ENCODE data around the gene PAGR1. TPM values are rescaled to one million over a fixed set of nuclear protein-coding genes. Genes with fewer than 3 reads are reported as not detected.

PAGR1 gene
- total RNA-seq, 6 experiments from 2014 or later, result 8.5 to 26.1 (median 11.5) TPM

DNA sequence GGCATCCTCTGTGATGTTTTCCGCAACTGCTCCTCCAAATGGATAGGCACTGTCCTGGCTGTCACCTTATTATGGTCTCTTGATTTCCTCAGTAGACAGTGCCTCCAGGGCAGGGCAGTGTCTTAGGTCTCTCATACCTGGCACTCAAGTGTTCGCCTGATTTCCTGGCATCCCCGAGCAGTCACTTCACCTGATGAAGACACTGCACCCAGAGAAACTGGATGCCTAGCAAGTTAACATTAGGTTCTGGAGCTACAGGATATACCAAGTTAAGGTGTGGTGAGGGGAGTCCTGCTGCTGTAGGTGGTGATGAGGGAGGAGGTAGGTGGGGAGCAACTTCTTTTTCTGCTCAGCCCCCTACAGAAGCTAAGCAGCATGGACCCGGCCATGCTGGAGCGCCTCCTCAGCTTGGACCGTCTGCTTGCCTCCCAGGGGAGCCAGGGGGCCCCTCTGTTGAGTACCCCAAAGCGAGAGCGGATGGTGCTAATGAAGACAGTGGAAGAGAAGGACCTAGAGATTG, 13.5 kb upstream of the PAGR1 start:
- WGBS (ENCODE audit: insufficient coverage, low coverage, low lambda C conversion rate, missing lambda C conversion rate), result 98% methylated on average over 6 of the region's 8 CpGs
- intact Hi-C loops (cut with DNase I), result no loop called here
- no peak overlapping the region for H3K27ac ChIP-seq
- H3K36me3 ChIP-seq, result peaks cover 0 to 6% (median 0%) of the 10 kb centered on the region in 4 donors
- H3K27me3 ChIP-seq, result no peaks in the 10 kb centered on the region
- H3K9me3 ChIP-seq, result no peaks in the 10 kb centered on the region
- no peak for TF ChIP-seq POLR2A (IDR thresholded peaks at IDR 0.05)
- TF ChIP-seq, protein P1, sequence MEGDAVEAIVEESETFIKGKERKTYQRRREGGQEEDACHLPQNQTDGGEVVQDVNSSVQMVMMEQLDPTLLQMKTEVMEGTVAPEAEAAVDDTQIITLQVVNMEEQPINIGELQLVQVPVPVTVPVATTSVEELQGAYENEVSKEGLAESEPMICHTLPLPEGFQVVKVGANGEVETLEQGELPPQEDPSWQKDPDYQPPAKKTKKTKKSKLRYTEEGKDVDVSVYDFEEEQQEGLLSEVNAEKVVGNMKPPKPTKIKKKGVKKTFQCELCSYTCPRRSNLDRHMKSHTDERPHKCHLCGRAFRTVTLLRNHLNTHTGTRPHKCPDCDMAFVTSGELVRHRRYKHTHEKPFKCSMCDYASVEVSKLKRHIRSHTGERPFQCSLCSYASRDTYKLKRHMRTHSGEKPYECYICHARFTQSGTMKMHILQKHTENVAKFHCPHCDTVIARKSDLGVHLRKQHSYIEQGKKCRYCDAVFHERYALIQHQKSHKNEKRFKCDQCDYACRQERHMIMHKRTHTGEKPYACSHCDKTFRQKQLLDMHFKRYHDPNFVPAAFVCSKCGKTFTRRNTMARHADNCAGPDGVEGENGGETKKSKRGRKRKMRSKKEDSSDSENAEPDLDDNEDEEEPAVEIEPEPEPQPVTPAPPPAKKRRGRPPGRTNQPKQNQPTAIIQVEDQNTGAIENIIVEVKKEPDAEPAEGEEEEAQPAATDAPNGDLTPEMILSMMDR (IDR thresholded peaks at IDR 0.05), result no peak
- H3K4me3 ChIP-seq, result no peak overlapping the region
- DNase-seq (no peak), ATAC-seq (no peak)
- H3K4me1 ChIP-seq, result peaks cover 0 to 10% (median 3%) of the 10 kb centered on the region in 4 donors

DNA sequence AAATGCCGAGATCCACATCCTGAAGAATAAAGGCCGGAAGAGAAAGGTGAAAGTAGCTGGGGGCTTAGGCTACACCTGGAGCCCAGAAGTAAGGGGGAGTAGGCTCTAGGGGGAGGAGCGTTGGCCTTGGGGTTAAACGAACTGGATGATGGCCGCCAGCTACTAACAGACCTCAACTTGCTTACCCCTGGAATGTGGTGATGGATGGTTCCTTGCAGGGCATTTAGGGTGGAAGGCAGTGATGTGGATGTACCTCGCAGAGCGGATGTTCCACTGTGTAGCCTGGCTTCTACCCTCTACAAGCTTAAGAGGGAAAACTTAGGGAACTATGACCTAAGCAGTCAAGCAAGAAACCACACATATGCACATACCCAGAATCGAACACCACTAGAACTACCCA, 11.9 kb upstream of the PAGR1 start:
- intact Hi-C loops (cut with DNase I), result no loop called here
- Histone ChIP-seq H3K27ac (peak overlapping the region in 2 of 3 donors; percentile 93 to 98), H3K4me3 (no peak overlapping the region), H3K9me3 (no peaks in the 10 kb centered on the region), H3K27me3 (no peaks in the 10 kb centered on the region), H3K36me3 (peaks cover 0 to 3% (median under 1%) of the 10 kb centered on the region in 4 donors), H3K4me1 (peaks cover 0 to 15% (median 5%) of the 10 kb centered on the region in 4 donors)
- peak in 1 of 3 donors; percentile 25 for DNase-seq
- no peak for ATAC-seq
- WGBS (ENCODE audit: insufficient coverage, low coverage, low lambda C conversion rate, missing lambda C conversion rate), result 78% methylated on average over 7 of the region's 8 CpGs
- TF ChIP-seq POLR2A (IDR thresholded peaks at IDR 0.05), result no peak
- TF ChIP-seq, protein P1 (IDR thresholded peaks at IDR 0.05), result no peak

DNA sequence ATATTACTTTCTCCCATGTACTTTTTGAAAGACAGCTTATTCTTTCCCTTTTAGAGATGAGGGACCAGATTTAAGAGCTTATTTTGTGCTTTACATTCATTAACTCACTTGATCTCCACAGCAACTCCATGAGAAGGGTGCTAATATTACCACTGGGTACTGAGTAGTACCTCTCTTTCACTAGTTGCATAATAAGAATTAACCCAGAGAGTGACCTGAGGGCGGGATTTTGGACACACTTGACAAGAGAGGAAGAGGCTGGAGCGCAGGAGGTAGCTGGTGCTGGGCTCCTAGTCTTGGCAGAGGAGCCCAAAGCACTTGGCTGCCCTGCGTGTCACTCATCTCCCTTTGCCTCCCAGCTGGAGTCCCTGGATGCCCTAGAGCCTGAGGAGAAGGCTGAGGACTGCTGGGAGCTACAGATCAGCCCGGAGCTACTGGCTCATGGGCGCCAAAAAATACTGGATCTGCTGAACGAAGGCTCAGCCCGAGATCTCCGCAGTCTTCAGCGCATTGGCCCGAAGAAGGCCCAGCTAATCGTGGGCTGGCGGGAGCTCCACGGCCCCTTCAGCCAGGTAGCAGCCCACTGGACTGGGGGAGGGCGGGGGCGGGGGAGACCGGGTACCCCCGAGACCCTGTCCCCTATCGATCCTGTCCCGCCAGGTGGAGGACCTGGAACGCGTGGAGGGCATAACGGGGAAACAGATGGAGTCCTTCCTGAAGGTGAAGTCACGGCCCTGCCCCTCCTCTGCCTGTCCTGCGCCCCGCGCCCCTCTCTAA, 11.3 kb upstream of the PAGR1 start:
- 0% methylated on average over 2 of the region's 26 CpGs for WGBS (ENCODE audit: insufficient coverage, low coverage, low lambda C conversion rate, missing lambda C conversion rate)

DNA sequence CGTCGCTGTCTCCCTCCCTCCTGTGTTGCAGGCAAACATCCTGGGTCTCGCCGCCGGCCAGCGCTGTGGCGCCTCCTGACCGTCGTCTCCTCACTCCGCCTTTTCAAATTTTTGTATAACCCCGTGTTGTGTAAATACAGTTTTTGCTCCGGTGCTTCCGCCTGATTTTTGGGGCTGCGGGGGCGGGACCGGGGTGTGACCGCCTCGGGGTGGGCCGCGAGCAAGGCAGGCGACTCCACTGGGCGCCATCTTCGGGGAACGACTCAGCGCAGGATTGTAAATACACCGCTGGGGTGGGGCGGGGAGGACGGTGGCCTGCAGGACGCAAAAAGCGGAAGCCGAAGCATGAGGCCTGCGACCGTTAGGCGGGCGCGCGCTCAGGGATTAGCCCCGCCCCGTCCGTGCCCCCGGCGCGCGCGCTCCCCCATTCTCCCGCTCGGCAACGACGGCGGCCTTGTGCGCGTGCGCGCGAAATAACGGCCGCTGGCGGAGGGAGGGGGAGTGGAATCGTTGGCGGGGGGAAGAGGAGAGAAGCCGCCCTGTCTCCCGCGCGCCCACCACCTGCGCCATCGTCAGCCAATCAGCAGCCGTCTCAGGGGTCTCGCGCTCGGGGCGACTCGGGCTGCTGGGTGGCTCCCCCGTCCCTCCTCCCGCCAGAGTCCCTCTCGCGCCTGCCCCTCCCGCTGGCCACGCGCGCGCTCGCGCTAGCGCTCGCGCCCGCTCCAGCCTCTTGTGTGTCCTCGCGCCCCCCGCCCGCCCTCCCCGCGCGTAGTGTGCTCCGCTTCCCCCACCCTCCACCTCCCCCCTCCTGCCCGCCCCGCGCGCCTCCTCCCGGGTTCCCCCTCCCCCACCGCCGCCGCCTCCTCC, 10.5 kb upstream of the PAGR1 start:
- H3K4me1 ChIP-seq, result peaks cover 0 to 16% (median 5%) of the 10 kb centered on the region in 4 donors
- 0% methylated on average over 29 of the region's 103 CpGs for WGBS (ENCODE audit: insufficient coverage, low coverage, low lambda C conversion rate, missing lambda C conversion rate)
- no peaks in the 10 kb centered on the region for H3K27me3 ChIP-seq
- H3K4me3 ChIP-seq, result peak overlapping the region; percentile 75 to 98 (median 79)
- peaks cover 0 to 10% (median 0%) of the 10 kb centered on the region in 4 donors for H3K36me3 ChIP-seq
- intact Hi-C loops (cut with DNase I), result no loop called here
- ATAC-seq, result peak; percentile 81 to 88 (median 86)
- no peaks in the 10 kb centered on the region for H3K9me3 ChIP-seq
- H3K27ac ChIP-seq, result peak overlapping the region; percentile 93 to 98 (median 98)
- DNase-seq, result peak; percentile 98 to 99 (median 99)
- TF ChIP-seq, protein P1 (IDR thresholded peaks at IDR 0.05), result no peak
- TF ChIP-seq POLR2A (IDR thresholded peaks at IDR 0.05), result peak; percentile 82

More for the DNA sequence above, 11.3 kb upstream of the PAGR1 start:
- H3K9me3 ChIP-seq, result no peaks in the 10 kb centered on the region
- H3K27me3 ChIP-seq, result no peaks in the 10 kb centered on the region
- ATAC-seq (peak; percentile 24 to 59 (median 57)), DNase-seq (peak in 2 of 3 donors; percentile 89 to 90)
- no peak for TF ChIP-seq POLR2A (IDR thresholded peaks at IDR 0.05)
- TF ChIP-seq, protein P1 (IDR thresholded peaks at IDR 0.05), result no peak
- peak overlapping the region; percentile 93 to 98 (median 98) for H3K27ac ChIP-seq
- intact Hi-C loops (cut with DNase I), result no loop called here
- H3K4me3 ChIP-seq, result peak overlapping the region; percentile 75 to 98 (median 79)
- H3K4me1 ChIP-seq, result peaks cover 0 to 15% (median 5%) of the 10 kb centered on the region in 4 donors
- peaks cover 0 to 5% (median 0%) of the 10 kb centered on the region in 4 donors for H3K36me3 ChIP-seq

Measured in right lobe of liver (tissue), 6 donors.